ENCODE results near the gene SUFU.

Gene SUFU

DNA sequence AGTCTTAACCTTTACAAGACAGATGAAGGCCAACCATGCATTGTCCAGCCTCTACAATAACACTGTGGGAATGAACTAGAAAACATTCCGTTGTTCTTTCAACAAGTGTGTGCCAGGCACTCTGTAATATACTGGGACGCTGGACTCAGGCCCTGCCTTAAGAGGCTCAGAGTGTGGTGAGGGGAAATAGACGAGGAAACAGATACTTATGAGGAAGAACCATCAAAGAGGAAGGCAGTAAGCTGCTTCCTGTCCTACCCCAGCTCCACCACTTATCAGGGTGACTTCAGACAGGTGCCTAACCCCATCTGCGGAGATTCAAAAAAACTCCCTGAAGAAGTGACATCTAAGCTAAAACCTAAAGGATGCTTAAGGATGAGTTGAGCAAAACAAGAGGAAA is 131.6 kb downstream of the SUFU start:
- DNase-seq (ENCODE audit: low read depth in 2 of 2): no peak

DNA sequence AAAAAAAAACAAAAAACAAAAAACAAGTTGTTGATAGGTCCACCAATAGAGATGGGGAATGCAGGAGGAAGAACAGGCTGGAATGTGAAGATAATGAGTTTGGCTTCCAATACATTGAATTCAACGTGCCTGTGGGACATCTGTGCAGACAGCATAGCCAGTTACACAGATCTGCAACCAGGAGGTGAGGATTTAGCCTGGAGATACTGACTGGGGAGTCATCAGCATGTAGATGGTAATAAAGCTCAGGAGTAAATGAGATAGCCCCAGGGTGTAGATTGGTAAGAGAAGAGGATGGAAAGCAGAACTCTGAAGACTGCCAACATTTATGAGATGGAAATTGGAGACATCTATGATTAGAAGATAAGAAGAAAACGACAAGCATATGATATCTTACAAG is 135.8 kb downstream of the SUFU start:
- no peak for DNase-seq (ENCODE audit: low read depth in 2 of 2)

DNA sequence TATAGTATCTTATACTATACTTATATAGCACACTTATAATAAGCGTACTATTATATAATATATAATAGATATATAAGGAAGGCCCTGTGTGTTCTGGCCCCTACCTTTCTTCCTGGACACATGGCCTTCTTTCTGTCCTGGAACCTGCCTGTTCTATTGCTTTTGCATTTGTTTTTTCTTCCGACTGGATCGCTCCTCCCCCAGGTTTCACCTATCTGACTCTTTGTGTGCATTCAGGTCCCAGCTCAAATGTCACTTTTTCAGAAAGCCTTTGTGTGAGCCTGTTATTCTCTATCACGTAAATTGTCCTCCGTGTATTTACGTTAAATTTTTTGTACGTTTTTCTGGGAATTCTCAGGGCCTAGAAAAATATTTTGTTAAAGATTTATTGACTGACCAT is 137.6 kb downstream of the SUFU start:
- DNase-seq (ENCODE audit: low read depth in 2 of 2): no peak

DNA sequence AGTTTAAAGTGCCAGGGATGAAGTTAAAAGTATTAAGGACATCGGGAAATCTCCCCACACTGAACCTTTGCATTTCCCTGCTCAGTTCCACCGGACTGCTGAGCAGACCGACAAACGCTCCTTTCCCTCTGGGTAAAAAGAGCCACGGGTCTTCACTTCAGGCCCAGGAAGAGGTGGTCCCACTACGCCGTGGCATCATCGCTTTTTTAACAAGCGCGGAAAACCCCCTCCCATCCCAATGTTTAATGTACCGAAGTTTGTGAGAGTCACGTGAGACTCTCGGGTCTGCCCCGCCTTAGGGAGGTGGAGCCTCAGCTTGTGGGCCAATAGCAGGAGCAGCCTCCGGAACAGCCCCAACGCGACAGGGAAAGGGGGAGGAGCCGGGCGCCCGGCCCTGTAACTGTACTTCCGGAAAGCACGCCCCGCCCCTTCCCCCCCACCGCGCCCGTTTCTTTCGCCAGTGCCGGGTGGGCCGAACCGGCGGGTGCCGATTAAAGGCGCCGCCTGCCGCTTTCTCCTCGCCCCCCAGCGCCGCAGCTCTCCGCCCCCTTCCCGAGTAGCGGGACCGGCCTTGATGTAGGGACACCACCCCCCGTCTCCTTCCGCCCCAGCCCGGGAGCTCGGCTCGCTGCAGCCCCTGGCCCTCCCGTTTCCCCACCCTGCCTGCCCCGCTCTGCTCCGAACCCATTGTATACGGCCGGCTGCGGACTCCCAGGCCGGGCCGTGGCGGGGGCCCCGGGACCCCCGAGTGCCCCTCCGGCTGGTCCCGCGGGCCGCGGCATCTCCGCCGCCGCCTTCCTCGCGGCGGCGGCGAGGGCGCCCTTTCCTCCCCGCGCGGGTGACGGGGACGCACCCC is 138.3 kb downstream of the SUFU start:
- peak; percentile 97 to 98 for DNase-seq (ENCODE audit: low read depth in 2 of 2)

DNA sequence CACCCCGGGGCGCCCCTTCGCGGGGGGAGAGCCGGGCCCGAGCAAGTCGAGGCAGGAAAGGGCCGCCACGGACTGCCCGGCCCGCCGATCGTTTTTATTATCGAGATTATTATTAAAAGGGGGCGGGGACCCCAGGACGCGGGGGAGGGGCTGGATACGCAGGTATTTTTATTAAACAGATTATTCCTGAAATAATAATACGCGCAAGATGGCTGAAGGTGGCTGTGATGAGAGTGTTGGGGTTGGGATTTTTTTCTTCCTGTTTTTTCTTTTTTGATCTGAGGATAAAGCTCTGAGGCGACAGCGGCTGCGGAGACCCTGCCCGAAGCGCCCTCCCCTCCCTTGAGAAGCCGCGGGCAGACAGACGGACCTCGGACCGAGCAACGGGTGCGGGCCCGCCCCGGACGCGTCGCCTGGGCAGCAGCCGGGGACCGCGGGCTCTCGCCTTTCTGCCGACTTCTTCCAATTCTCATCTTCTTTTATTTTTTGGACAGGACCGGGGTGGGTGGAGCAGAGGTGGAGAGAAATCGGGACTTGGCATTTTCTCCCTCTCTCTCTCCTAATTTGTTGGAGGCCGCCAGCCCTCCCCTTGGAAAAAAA is 139.1 kb downstream of the SUFU start:
- DNase-seq (ENCODE audit: low read depth in 2 of 2): peak; percentile 24 to 36

DNA sequence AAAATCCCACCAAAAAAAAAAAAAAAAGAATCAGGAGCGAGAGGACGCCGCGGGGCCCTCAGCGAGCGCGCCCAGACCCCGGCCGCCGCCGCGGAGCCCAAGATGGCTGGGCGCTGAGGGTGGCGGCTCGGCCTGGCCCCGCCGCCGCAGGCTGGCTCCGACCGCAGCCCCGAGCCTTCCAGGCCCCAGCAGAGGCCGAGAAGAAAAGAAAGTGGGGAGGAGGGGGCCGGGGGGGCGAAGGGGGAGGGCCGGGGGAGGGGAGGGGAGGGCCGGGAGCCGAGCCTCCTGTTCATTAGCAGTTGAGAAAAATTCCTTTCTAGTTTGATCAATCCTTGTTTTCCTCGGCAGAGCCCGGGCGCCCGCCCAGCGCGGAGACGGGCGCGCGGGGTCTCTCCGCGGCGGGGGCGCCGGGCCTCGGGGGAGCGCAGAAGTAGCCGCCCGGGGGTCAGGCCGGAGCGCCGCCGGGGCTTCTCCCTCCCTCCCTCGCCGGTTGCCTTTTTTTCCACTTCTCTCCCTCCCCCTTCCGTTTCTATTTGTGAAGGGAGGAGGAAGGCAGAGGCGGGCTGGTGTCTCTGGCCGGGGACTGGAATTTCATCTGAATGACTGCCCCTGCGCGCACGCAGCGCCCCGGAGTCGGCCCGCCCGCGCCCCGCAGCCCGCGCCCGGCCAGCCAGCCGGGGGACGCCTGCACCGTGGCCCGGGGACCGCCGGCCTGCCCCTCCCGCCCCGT is 139.7 kb downstream of the SUFU start:
- DNase-seq (ENCODE audit: low read depth in 2 of 2): no peak

DNA sequence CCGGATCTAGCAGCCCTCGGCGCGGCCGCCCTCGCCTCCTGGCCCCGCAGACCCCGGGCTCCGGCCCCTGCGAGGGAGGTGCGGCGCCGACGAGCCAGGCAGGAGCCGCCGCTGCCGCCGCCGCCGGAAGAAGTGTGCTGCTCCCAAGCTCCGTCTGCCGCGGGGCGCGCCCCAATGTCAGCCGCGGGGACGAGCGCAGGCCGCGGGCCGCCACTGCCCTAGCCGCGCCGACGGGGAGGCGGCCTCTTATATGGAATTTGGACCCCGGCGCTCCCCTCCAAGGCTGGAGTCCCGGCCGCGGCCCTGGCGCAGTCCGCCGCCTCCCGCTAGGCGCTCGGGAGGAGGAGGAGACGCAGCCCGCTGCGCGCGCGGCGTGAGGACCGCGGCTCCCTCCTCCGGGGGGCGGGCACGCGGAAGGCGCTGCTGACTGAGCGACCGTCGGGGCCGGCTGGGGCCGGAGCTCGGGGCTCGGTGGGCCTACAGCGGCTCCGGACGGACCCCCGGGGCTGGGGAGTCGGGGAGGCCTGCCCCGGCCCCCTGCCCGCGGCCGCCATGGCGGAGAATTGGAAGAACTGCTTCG is 140.4 kb downstream of the SUFU start, which contains the start of gene TRIM8:
TSS of gene TRIM8 (plus strand) at position 414 of the 580 bp plus-strand sequence. CDS start at position 553, 139 bp downstream.
- DNase-seq (ENCODE audit: low read depth in 2 of 2): peak; percentile 29 to 34

DNA sequence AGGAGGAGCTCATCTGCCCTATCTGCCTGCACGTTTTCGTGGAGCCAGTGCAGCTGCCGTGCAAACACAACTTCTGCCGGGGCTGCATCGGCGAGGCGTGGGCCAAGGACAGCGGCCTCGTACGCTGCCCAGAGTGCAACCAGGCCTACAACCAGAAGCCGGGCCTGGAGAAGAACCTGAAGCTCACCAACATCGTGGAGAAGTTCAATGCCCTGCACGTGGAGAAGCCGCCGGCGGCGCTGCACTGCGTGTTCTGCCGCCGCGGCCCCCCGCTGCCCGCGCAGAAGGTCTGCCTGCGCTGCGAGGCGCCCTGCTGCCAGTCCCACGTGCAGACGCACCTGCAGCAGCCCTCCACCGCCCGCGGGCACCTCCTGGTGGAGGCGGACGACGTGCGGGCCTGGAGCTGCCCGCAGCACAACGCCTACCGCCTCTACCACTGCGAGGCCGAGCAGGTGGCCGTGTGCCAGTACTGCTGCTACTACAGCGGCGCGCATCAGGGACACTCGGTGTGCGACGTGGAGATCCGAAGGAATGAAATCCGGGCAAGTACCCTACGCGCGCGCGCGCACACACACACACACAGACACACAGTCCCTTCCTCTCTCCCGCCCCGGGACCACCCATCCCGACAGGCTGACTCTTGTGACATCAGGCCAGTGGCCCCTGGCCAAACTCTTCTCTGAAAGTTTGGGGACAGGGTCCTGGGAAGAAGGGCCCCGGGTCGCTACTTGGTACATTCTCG is 141.0 kb downstream of the SUFU start:
- peak; percentile 58 to 65 for DNase-seq (ENCODE audit: low read depth in 2 of 2)

DNA sequence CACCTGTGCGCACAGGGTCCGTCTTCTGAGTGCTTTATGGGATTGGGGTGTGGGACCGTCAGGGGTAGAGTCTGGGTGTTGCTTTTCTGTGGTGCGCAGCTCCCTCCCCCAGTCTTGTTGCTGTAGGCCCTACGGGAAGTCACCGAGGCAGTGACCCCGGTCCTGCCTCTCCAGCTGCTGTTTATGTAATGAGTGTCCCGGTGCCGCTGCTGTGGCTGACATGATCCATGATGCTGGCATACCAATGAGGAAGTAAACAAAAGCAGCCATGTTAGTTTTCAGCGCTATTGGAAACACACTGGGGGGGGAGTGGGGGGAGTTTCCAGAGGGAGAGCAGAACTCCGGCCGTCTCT is 141.6 kb downstream of the SUFU start:
- DNase-seq (ENCODE audit: low read depth in 2 of 2): no peak

DNA sequence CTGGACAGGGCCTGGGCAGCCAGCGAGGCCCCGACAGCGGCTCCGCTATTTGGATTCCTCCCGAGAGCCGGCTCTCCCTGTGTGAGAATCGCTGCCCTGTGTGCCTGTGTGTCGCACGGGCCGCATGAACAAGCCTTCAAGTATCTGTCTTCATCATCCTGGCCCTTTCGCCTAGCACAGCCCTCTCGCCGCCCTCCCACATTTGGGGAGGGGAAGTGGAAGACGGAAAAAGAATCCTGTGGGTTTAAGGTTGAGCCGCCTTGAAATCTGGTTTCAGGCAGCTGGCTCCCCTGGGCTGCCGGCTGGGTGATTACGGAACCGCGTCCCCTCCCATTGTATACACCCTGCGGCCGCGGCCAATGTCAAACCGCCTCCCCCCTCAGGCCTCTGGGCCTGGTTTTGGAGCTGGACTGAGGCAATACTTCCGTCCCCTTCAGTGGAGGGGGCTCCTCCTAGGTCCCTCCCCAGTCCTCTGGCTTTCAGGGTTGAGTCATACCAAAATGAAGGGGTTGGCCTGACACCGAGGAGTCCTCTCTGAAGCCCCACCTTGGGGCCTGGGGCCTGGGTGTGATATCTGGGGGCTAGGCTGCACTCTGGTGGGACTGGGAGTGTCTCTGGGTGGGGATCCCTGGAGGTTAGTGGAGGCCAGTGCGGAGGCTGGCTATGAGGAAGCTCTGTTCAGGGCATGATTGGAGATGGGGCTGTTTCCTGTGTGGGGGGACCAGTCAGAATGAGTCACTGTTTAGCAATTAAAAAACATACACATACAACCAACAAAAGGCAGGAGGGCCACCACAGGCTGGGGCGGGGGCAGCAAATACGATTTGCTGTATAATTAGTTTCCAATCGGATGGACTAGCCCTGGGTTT is 142.2 kb downstream of the SUFU start:
- peak; percentile 58 for DNase-seq (ENCODE audit: low read depth in 2 of 2)

DNA sequence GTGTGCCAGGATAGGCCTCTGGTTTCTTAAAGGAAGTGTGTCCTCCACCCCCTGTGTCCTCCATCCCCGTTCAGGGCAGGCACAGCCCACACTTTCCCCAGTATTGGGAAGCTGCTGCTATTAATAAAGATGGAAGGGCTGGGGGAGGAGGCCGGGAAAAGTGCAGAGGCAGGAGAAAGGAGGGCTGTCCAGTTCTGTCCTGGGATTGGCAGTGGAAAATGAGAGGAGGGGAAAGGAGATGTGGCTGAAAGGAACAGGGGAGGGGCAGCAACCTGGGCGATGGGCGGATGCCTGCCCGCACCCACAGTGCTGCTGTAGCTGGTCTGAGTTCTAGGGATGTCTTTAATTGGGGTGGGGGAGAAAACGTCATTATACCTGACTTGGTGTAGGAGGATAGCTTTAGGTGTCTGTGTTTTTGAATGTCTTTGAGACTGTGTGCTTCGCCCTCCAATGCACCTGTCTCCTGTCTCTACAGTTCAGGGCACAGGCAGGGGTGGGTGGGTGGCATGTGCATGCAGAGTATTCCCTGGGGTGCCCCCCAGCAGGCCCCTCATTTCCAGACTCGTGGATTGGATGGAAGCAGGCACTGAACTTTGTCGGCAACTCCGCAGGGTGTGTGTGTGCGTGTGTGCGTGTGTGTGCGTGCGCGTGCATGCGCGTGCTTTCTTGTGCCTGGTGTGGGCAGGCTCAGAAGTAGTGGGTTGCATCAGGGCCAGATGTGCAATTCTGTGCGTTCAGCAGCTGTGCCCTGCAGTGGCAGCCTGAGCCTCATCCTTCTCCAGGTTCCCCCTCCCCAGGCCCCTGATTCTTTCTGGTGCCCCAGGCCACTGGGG is 143.1 kb downstream of the SUFU start:
- no peak for DNase-seq (ENCODE audit: low read depth in 2 of 2)

DNA sequence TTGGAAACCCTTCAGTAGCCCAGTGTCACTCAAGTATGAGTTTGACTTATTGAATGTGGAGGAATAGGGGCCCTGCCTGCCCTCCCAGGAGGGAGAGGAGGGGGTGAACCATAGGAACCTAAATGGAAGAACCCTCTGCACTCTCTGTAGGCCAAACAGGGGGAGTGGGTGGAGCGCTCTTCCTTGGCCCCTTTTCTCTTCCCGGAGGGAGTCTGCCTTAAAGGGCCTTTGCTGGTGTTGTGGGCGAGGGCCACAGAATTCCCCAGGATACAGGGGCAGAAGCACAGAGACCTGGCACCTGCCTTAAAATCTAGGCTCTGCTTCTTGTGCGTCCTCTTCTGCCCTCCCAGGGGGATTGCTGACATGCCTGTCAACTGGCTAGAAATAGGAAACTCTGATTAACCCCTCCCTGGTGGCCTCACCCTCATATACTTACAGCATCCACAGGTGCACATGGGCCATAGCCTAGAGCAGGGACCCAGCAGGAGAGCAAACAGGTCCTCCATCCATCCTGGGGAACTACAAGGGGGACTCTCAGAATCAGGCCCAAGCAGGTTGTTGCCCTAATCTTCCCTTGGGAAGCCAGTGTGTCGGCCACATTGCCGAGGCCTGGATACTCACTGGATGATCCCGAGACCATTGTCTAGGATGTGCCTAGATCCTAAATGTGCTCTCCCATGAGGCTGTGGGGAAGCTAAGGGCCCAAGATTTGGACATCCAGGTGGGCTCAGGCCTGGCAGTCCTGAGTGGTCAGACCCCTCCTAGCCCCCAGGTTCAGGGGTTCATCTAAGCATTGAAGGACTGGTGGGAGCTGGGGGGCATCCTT is 143.9 kb downstream of the SUFU start:
- DNase-seq (ENCODE audit: low read depth in 2 of 2): no peak

DNA sequence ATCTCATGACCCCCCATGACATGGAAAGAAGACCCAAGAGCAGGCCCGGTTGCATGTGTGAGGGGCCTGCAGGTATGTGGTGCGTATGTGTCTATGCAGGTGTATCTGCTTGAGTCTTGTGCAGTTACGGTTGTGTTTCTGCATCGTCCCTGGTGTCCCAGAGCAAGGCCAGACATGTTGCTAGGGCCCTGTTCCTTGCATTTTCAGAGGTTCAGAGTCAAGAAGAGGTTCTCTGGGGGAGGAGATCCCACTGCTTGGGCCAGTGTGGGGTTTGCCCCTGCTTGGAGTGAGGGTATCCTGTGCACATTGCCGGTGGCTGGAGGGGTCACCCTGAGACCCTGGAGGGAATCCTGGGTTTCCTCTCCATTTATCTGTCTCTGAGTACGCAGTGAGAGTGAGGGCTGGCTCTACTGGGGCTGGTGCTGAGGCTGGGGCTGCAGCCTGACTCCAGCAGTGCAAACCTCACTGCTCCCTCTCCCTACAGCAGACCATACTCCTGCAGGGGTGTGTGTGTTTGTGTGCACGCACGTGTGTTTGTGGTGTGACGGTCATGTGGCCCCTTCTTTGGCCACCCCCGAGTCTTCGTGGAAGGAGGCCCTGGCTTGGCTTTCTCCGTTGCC is 144.6 kb downstream of the SUFU start:
- no peak for DNase-seq (ENCODE audit: low read depth in 2 of 2)

DNA sequence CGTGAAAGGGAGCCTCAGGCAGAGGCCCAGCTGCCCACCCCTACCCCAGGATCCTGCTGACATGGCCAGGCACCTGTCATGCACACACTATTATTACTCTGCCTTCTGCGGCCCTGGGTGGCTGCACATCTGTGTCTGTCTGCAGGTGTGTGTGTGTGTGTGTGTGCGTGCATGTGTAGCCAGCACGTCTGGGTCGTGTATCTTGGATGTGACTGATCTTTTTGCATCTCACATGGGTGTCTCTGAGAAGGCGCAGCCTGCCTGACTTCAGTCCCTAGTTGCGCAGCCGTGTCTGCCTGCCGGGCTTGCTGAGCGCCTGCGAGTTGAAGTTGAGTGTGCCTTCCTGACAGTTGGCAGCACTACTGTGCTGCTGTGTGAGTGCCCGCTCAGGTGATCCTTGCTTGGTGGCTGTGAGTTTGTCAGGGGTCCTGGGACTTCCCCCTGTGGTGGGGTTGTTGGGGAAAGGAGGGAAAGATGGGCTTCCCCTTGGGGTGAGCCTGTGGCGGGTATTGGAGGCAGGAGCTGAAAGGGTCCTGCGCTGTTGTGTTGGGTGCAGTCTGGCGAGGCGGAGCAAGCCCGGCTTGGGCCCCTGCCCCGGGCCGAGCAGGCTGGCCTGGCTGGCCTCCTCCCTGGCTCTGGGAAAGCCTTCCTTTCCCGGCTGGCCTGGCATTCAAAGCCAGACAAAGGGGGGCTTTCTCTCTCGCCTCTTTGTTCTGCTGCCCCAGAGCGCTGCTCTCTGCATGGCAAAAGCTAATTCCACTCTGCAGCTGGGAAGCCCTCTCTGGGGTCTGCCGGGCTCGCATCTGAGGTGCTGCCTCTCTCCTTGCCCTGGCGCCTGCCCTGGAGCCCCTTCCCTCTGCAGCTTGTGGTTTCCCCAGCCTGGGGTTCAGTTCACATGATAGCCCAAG is 145.4 kb downstream of the SUFU start:
- DNase-seq (ENCODE audit: low read depth in 2 of 2): no peak

DNA sequence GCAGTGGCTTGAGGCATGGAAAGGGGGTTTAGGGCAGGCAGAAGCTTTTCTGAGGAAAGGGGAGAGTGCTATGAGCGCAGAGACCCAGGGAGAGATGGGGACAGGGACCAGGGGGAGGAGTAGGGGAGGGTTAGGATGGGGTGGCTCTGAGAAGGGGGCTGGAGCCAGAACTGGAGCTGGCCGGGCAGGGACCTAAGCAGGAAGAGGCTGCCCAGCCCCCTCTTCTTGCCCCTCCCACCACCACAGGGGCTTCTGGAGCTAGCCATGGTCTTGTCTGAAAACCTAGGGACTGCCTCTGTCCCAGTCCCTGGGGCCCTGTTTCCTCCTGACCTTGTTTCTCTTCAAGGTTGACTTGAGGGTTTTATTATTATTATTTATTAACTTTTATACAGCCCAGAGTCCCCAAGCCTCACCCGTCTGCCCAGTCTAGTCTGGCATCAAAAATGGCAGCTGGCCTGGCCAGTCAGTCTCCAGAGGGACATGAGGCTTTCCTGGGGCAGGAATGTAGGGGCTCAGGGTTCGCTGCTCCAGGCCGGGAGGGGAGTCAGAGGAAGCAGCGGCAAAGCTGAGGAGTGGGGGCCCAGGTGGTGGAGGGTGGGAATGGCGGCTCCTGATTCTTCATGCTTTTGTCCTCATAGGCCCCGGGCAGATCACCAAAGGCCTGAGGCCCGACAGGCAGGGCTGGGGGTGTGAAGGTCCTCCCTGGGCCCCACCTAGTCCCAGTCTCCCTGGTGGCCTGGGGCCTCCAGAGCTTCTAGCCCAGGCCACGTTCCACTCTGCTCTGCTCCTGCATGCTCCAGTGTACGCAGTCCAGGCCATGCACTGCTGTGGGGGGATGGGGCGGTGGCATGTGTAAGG is 146.3 kb downstream of the SUFU start:
- DNase-seq (ENCODE audit: low read depth in 2 of 2): no peak

Measured in stimulated activated CD8-positive, alpha-beta memory T cell treated with anti-CD3 and anti-CD28 coated beads, Interleukin-2, amount 100 ng/mL, for 1 hour (primary cell).